GM12875 (cell line): ENCODE results near the gene FER.
"Not testable (repeated sequence)": the region's sequence is repeated elsewhere in the genome, so short reads cannot be mapped to it uniquely, and the experiment has no call there.

Experiments
- H3K4me3 ChIP-seq: one replicate; pipeline ENCODE4 v1.5.1; 2011; ENCODE audit warnings: low read depth, low read length, control low read depth
- CTCF ChIP-seq: IDR thresholded peaks from 2 replicates; pipeline ENCODE4 v1.5.1; 2011; ENCODE audit warnings: low read depth, mild to moderate bottlenecking, control low read depth, inconsistent platforms, low read length, moderate library complexity, borderline replicate concordance; ENCODE audit not compliant: insufficient read depth

The FER gene

GRCh38 chr5:109163336-109163735, 415.6 kb downstream of the FER start:
- TF ChIP-seq CTCF: no peak
- H3K4me3 ChIP-seq: no peak overlapping the region

- no peak overlapping the region for H3K4me3 ChIP-seq
- no peak for TF ChIP-seq CTCF
Observed at GRCh38 chr5:109164001-109164400, 416.3 kb downstream of the FER start.

- TF ChIP-seq CTCF: no peak
- no peak overlapping the region for H3K4me3 ChIP-seq
Observed at GRCh38 chr5:109167586-109167985, 419.9 kb downstream of the FER start.

GRCh38 chr5:109168151-109168550, 420.5 kb downstream of the FER start:
- no peak overlapping the region for H3K4me3 ChIP-seq
- TF ChIP-seq CTCF: no peak

- TF ChIP-seq CTCF: no peak
- H3K4me3 ChIP-seq: no peak overlapping the region
Observed at GRCh38 chr5:109170629-109171350, 423.1 kb downstream of the FER start.

GRCh38 chr5:109171437-109172073, 423.9 kb downstream of the FER start:
- not testable (repeated sequence) for H3K4me3 ChIP-seq

GRCh38 chr5:109173036-109173794, 425.5 kb downstream of the FER start:
- no peak for TF ChIP-seq CTCF
- H3K4me3 ChIP-seq: no peak overlapping the region
